Activated naive CD8-positive, alpha-beta T cell treated with anti-CD3 and anti-CD28 coated beads, Interleukin-2, amount 50 U/mL, for 16 hours (primary cell): ENCODE results near the gene SLC9A2.

ENCODE experiments used
- DNase-seq: peaks from one replicate; pipeline ENCODE4 v3.0.0-alpha.2; 2020; ENCODE audit warnings: low read depth, low spot score

SLC9A2 gene

DNA sequence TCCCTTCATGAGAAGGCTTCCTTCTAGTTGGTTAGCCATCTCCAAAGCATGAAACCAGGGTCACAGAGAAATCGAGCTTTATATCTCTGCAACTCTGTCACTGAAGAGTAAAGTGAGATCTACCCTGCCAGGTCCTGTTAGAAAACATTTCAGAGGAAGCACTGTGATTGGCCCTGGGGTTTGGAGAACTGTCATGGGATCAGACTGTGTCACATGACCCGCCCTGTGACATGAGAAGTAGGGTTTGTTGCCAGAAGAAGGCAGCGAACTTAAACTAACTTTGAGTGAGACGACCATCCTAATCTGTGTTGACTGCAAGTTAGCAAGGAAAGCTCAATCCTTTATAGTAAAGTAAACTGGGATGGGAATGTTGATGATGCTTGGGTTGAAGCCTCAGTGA lies 55.5 kb downstream of the SLC9A2 start:
- DNase-seq = no peak

DNA sequence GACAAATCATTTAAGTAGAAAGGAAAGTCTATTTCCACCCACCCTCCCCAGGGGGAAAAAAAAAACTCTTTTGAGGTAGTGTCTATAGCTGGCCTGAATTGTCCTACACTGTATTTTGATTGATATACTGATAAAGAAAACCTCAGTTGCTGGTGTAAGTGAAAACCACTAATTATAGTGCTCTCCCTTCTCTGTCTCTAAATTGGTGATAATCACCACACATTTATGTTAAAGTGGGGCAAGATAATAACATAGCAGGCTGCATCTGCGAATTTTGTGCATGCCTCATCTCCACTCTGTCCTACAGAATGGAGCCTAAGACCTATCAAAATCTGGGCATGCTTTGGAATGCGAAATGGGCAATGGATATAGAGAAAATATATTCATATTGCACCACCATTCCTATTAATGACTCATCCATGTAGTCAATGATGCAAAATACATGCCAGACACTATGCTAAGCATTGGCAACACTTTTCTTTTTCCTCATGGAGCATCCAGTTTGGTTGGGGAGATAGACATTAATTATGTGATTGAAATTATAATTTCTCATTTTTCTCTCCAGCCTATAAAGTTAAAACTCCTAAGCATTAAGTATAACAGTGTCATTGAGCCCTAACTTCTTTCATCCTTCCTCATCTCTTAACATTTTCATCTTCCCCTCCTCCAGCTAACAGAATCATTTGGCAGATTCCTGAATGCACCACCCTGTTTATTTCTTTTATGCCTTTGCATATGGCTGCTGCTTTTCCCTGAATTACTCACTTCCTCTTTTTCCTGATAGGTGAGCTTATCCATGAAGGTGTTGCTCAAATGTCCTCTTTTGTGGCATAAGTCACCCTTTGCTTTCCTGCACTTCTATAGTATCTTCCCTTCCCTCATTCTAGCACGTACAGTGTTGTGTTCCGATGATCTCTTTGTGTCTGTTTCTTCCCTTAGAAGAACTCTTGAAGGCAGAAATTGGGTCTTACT lies 58.2 kb downstream of the SLC9A2 start:
- DNase-seq = no peak

DNA sequence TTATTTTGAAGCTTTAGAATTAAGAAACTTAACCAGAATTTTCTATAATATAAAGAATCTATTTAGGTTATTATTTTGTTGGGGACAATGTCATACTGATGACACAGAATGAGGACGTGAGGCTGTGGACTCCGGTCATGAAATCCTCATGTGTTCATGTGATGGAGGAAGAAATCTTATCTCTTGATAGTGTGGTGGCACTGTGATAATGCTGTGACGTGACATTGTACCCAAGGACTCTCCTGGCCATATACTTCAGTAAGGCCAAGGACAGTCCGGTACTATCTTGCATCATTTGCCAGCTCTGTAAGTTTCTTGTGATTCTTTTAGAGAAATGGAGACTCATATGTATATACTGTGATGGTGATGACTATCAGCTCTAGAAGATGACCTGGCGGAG lies 59.1 kb downstream of the SLC9A2 start:
- DNase-seq = no peak

DNA sequence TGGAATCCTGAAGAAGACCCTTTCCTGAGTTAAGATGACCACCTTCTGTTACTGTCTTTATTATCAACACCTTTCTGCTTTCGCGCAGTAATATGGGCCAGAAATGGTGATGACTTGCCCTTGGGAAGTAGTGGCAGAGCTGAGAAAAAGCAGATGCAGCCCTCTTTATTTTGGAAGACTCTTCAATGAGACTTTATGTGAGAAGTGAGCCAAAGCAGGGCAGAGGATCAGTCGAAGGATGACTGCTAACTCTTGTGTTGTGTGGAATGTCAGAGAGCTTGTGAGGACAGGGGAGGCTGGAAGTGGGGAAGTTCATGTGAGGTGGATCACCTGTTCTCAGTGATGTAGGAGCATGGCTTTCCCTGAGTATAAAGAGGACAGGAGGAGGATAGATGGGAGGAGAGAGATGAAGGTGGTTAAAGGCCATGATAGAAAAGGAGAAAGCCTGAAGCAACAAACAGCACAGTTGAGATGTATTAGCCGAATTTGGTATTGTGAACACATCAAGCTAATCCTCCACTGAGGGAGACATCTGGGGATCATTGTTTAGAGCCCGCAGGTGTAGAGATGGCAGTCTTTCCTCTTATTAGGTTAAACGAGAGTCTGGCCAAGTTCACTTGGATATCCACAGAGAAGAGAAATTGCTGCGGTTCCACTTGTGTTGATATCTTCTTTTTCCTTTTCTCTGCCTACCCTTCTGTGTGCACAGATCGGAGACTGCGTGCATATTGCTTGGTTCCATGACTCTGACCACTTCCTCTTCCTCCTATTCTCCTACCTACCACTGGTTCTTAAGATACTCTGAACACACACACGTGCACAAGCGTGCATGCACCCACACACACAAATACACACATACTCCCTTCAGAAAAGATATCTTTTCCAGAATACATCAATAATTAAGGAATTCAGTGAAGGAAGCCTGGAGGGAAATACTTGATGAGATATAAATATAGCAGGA lies 67.4 kb downstream of the SLC9A2 start:
- DNase-seq = no peak

DNA sequence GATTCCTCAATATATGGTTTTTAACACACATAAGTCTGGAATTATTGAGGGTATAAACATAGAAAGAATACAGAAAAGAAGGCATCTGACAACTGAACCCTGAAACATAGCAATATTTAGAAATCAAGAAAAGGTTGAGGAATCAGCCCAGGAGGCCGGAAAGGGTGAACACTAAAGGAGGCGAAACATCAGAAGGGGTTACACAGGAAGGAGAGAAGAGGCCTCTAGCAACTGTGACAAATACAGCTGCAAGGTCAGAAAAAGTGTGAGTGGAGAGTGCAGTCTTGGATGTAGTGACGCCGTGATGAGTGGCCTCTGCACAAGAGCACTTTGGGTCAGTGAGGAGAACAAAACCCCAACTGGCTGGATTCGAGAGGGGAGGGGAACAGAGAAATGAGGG lies 70.7 kb downstream of the SLC9A2 start:
- DNase-seq = no peak

DNA sequence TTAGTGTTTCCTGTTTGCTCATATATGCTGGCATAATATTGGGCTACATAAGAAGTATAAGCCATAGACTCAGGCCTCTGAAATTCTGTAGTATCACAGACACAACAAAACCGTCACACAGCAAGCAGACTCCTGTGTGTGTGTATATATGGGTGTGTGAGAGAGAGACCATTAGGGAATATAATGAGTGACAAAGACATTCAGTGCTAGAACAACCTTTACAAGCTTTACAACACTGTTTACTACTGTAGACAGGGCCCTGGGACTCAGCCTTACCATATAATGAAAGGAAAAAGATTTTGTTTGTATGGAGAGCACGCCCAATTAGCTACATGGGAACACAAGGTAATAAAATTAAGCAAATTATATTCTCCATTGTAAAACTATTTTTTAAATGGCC lies 77.1 kb downstream of the SLC9A2 start:
- DNase-seq = no peak

DNA sequence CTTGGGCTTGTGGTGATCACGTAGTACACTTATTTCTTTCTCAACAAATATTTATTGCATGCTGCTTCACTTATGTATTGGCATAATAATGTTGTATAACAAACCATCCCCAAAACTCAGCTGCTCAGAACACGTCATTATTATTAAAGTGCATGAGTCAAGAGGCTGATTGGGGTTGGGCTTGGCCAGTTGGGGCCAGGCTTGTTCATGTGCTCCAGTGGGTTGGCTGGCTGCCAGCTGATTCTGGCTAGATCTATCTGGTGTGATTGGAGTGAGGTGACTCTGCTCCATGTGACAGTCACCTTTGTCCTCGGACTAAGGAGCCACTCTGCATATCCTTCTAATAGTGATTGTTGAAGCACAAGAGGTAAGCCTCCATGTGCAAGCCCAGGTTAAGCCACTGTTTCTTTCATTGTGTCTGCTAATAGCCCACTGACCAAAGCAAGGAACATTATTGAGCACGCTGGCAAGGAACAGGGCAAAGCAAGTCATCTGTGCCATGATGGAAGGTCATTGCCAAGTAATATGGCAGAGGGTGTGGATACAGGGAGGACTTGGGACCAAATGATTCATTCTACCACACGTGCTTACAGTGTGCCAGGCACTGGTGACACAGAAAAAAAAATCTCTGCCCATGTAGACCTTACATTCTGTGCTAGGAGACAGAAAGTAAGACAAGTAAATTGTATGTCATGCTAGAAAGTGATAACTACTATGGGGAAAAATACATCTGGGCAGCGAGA lies 79.2 kb downstream of the SLC9A2 start:
- DNase-seq = no peak

DNA sequence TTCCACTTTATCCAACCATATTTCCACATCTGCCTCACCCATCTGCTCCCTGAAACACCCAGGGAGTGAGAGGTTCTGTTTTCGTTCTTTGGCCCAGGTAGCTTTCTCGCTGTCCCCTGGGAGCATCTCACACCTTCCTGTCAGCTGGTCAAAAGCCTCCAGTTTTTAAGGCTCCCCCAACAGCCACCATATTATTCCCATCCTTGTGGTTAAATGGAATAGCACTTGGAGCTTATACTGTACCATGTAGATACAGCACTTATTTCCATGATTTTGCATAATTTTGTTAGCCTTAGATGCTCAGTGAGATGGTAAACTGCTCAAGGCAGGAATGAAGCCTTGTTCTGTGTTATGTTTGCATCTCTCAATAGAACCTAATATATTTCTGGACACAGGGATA lies 84.0 kb downstream of the SLC9A2 start:
- no peak for DNase-seq

DNA sequence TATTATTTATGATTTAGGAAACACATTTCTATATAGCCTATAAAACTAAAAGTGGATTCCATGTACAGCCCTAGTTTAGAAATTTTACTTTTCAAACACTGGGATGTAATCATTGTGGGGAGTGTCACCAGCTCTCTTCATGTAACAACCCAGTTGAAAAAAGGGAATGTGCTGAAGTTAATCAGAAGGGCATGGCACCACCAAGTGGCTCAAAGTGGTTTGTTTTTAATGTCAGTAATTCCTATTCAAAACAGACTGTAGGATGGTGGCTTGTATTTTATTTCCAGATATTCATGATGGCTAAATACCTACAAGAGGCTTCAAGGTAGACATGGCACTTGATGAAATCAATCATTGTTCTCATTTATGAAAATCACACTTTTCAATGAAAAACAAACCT lies 84.4 kb downstream of the SLC9A2 start:
- DNase-seq = no peak

DNA sequence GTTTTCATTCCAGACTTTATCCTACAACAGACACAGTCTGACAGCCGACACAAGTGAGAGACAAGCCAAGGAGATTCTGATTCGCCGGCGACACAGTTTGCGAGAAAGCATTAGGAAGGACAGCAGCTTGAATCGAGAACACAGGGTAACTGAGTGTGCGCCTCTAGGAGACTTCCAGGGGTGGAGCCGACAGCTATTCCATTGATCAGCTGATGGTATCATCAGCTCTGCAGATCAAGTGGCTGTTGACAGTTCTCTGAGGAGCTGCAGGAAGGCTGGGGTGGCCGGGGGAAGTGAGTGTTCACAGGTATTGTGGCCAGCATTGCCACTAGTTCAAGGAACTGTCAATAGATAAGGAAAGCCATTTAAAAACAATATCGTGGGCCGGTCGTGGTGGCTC lies 85.2 kb downstream of the SLC9A2 start:
- DNase-seq = no peak

DNA sequence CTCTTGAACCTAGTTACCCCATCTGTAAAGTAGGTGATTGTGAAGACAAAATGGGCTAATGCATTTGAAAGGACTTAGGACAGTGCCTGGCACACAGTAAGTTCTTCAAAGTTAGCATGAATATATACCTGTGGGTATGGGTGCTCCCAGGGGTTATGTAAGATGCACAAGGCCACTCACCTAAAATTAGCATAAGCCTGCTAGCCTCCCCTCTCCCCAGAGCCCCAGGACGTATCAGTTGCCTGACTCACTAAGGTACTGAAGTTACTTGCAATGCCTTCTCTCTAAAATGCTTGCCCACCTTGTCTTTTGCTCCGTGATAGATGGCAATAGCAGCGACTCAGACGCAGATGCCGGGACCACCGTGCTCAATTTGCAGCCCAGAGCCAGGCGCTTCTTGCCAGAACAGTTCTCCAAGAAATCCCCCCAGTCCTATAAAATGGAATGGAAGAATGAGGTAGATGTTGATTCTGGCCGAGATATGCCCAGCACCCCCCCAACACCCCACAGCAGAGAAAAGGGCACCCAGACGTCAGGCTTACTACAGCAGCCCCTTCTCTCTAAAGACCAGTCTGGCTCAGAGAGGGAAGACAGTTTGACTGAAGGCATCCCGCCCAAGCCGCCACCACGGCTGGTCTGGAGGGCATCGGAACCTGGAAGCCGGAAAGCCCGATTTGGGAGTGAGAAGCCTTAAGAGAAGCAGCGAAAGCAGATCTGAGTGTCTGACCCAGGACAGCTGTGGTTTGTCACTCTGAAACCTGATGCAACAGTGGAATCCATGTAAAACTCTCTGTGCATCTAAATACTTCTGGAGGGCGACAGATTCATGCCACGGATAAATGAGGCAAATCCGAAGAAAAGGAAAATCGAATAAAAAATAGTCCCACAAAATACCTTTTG lies 88.7 kb downstream of the SLC9A2 start:
- no peak for DNase-seq

DNA sequence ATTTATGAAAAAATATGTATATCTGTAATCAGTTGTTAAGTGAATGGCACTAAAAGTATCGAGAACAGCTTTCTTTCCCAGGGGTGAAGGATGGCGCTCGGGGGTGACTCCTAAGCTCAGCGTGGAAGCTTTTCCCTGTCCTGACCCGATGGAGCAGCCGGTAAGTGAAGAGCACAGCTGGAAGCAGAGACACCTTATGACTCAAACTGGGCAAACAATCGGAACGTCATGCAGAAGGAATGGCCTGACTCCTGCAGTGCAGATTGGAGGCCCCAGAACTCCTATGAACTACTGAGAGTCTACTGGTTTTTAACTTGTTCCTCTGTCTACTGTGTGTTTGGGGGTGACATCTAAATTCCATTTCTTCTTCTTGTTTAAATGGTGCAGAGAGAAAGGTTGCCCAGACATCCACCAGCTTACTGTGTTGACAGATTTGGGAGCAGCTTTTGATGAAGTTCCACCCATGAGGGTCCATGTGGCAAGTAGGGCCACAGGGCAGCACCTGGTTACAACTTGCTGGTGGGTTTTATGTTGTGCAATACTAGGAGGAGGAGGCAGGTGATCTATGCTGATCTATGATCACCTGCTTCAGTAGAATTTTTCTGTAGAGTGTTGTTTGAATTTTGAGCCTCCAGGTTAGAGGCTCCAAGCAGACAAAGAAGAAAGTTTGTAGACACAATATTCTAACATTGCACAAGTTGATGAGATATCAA lies 89.7 kb downstream of the SLC9A2 start:
- no peak for DNase-seq

DNA sequence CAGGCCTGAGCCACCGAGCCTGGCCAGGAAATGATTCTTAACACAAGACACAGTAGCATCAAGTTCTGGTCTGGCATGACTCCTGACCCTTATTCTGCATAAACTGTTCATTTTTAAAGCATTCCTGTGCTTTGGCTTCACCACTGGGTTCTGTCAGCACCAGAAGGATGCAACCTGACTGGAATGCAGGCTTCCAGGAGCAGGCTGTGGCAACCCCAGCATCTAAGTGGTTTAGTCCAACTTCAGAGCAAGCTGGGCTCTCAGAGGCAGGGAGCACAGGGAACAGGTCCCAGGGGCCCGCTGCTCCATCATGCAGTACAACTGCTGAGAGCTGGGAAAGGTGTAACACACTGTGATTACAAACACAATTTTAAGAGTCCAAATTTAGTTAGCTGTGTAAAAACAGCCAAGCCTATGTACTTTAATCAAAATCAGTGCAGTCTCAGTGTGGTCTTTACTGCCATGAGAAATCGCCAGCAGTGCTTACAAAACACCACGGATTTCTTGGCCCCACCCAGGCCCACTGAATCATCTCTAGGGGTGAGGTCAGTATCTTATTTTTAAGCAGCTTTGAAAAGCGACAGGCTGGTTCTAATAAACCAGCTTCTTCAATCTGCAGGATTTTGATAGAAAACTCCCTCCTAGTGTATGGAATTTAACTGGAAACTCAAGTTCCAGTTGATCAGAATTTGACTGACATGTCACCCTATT lies 98.1 kb downstream of the SLC9A2 start:
- DNase-seq = no peak

DNA sequence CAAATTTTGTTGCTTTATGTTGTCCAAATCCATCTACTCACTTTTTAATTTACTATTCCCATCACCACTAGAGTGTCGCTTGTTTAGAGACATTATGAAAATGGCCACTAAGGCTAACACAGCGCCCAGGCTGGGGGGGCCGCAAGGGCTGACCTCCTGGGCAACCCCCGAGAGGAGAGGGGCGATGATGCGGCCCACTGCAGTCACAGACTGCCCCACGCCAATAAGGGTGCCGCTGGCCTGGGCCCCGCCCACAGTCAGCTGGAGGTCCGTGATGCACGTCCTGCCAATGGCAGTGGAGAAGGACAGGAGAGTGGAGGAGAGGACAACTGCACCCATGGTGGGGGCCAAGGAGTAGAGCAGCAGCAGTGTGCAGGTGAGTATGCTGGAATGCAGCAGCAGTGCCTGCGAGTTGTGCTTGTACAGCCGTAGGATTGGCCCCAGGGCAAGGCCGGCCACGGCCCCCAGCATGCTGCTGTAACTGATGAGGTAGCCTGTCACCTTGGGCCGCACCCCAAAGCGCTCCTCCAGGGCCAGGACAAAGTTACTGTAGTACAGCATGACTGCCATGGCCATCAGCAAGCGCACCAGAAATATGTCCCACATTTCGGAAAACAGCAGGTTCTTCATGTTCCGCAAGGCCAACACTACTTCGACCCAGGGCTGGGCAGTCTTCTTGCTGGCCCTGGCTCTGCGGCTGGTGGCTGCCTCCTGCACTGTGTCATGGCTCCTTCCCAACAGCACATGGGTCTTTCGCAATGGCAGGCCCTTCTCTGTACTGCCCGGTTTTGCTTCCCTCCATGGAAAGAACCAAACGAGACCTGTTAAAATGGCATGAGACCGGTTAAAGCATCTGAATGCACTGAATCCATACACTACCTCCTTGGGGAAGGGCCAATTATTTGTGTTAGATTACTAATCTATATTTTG lies 99.3 kb downstream of the SLC9A2 start:
- DNase-seq = no peak

DNA sequence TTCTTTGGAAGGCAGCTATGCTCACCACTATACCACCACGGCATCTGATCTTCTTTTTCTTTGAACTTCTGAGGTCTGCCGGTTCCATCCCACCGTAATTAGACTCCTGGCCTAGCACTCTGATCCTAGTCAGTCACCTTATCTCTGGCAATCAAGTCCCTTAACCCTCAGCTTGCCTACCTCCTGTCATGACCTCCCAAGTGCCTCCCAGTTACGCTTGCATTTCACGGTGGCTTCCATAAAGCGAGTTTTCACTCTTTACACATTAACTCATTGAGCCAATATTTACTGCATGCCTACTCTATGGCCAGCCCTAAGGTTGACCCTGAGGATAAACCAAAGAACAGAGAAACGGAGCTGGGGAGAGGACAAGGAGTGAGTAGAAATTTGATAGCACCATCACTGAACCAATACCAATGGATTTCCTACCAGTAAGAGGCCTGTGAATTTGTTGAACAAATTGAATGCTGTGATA lies 104.7 kb downstream of the SLC9A2 start:
- no peak for DNase-seq

DNA sequence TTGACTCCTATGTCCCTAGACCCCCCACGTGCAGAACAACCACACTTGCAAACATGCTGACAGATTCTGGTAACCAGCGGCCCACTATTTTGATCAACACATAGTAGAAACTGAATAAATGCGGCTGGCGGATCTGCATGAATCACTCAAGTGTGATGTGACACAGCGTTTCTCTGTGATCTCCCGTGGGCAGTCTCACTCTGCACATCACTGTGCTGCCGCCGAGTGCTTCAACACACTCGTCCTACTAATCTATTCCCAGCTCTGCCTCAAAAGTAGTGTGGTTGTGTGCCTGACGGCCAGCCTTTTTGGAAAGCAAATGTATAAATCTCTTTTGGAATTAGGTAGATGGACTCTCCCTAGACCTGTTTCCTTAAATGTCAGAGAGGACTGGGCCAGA lies 105.2 kb downstream of the SLC9A2 start:
- no peak for DNase-seq

DNA sequence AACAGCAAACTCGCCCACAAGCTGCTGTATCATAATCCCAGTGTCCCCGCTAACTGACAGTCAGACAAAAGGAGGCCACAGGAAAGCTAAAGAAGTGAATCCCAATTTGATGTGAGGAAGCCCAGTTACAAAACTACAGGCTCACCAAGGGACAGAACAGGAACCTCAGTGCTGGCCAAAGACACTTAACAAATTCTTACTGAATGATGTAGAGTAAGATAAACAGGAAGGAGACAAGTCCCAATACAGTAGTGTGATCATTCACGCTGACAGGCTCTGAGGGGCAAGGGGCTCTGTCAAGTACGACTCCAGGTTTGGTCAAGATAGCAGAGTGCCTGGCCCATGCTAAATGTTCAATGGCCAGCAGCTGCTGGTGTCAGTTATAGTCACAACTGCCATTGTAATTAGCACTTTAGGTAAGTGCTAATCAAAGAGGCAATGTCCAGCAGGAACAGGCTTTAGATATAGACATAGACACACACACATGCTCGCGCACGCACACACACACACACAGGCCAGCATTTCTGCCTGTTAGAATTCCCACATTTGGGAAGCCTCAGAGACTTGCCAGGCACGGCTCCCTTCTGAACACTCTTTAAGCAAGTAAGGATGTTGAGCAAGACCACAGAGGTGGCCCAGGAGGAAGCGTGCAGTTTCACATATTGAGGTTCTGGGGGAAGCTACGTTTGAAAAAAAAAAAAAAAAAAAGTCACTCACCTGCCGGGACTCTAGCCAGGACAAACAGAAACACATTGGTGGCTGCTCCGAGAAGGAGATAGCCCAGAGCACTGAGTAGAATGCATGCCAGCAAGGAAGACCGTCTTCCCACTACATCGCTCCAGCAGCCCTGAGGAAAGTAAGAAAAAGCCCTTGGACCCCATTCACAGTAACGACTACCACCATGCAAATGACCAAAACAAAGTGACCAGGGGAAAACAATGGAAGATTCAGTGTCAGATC lies 107.1 kb downstream of the SLC9A2 start:
- no peak for DNase-seq
